Endothelial cell of umbilical vein (primary cell): ENCODE measurements around the gene JAZF1.

Source experiments
- POLR2A ChIP-seq: IDR thresholded peaks from 2 replicates; pipeline ENCODE4 v1.6.1; 2012; ENCODE audit warnings: low read depth, mild to moderate bottlenecking, control low read depth, low read length
- TF ChIP-seq, protein P1 (sequence below), 2 donors: IDR thresholded peaks; 1 replicate in 1 of 2; 2 replicates in 1 of 2; pipeline ENCODE4 v1.5.1; 2011; ENCODE audit warnings: low read length in 2 of 2, mild to moderate bottlenecking in 2 of 2, moderate library complexity in 2 of 2, control low read depth in 1 of 2, inconsistent platforms in 1 of 2, low read depth in 1 of 2; ENCODE audit not compliant: insufficient read depth in 1 of 2; ENCODE audit errors: extremely low read depth in 1 of 2

DNA sequence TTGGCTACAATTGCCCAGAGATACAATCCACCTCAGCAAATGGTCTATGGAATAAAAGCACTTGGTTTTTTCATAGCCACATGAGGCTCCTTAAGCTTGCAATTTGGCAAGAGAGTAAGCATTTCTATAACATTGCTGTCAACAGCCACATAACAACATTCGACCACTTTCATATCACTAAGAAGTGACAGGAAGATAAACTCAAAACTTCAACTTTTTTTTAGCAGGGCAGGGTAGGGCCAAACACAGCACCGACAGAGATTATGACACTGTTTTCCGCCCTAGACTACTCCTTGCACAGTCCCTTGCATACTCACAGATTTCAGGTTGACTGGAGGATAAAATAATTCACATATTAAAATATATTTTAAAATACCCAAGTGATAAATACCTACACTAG lies 185.4 kb downstream of the JAZF1 start:
- TF ChIP-seq, protein P1, sequence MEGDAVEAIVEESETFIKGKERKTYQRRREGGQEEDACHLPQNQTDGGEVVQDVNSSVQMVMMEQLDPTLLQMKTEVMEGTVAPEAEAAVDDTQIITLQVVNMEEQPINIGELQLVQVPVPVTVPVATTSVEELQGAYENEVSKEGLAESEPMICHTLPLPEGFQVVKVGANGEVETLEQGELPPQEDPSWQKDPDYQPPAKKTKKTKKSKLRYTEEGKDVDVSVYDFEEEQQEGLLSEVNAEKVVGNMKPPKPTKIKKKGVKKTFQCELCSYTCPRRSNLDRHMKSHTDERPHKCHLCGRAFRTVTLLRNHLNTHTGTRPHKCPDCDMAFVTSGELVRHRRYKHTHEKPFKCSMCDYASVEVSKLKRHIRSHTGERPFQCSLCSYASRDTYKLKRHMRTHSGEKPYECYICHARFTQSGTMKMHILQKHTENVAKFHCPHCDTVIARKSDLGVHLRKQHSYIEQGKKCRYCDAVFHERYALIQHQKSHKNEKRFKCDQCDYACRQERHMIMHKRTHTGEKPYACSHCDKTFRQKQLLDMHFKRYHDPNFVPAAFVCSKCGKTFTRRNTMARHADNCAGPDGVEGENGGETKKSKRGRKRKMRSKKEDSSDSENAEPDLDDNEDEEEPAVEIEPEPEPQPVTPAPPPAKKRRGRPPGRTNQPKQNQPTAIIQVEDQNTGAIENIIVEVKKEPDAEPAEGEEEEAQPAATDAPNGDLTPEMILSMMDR (IDR thresholded peaks at IDR 0.05; ENCODE audit: extremely low read depth in 1 of 2, insufficient read depth in 1 of 2, low read depth in 1 of 2, low read length in 2 of 2) = no peak
- TF ChIP-seq POLR2A = no peak
